Mesenteric fat pad (tissue), 1 donor: ENCODE results near the gene QRSL1. TPM values are rescaled to one million over a fixed set of nuclear protein-coding genes. Genes with fewer than 3 reads are reported as not detected.

Experiments
- total RNA-seq: library from RNA; stranded (reverse); fragmentation: NEBNext Ultra II Directional; extraction: Animal tissue kit (Norgen Biotek cat#: 25700); gene quantifications from one replicate; pipeline ENCODE4 v1.2.1, GENCODE V29; 2021
- donor health status: DM: yes; HTN: yes; CAD: no.

Gene QRSL1
- total RNA-seq, 1 donor from 2014 or later: 9.0 TPM

Other genes starting within 250 kb of the QRSL1 start
- gene RTN4IP1, start 80 bp upstream of the QRSL1 start, total RNA-seq: 4.8 TPM